Medulla oblongata (tissue), 1 donor: ENCODE data around the gene SLC30A2.

Experiments
- DNase-seq: peaks from one replicate; pipeline ENCODE4 v3.0.0-alpha.2; 2015; ENCODE audit errors: extremely low spot score

The SLC30A2 gene

GRCh38 chr1:26070296-26070962 lies 24.5 kb upstream of the SLC30A2 start:
- DNase-seq = no peak

- no peak for DNase-seq
Observed at GRCh38 chr1:26069941-26070295, 24.0 kb upstream of the SLC30A2 start.

DNA sequence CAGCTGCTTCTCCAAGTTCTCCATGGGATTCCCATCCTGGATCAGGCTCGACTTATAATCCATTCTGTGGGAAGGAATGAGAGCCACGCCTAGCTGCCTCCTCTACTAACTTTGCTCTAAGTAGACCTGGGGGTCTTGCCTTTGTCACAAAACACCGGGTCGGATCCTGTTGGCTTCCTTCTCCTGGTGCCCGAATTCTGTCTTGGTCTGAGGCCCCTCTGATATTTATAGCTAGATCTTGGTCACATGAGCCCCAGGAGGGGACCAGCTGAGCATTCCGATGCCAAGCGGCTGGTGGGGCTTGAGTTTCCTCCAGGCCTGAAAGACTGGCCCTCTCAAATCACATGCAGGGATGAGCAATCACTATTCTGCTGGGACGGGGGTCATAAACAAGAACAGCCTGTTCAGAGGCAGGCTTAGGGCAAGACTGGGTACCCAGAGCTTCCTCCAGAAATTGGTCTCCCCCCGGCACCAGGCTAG lies 21.6 kb upstream of the SLC30A2 start, which contains the start of gene TRIM63:
TRIM63 (minus strand) TSS at position 199 of the 480 bp plus-strand sequence; CDS start at position 63, 136 bp downstream.
- no peak for DNase-seq

- DNase-seq = no peak
Observed at GRCh38 chr1:26066857-26067256, 20.9 kb upstream of the SLC30A2 start.

DNA sequence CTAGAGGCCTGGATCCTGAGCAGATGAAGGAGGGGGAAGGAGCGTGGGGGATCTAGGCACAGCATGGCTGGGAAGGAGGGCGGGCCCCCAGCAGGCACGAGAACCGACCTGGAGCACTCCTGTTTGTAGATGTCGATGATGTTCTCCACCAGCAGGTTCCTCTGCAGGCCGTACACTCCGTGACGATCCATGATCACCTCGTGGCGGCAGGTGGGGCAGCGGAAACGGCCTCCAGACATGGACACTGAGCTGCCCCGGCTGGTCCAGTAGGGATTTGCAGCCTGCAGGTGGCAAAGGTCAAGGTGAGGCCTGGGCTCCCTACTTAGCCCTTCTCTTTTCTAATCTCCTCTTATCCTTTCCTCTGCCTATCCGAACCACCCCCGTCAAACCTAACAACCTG lies 20.2 kb upstream of the SLC30A2 start:
- no peak for DNase-seq

DNA sequence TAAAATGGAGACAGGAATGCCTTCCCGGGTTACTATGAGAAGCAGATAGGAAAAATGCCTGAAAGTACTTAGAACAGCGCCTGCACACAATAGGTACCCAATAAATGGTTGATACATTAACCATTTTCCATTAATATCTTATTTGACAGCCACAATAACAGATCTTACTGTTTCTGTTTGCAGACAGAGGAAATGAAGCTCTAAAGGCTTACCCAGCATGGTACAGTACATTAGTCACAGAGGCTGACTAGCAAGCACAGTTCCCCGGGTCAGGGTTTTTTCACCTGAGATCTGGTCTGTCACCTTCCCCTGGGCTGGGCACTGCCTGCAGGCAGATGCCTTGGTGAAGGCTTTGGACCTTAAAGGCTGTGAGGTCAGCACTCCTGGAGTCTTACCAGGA lies 18.6 kb upstream of the SLC30A2 start:
- no peak for DNase-seq

DNA sequence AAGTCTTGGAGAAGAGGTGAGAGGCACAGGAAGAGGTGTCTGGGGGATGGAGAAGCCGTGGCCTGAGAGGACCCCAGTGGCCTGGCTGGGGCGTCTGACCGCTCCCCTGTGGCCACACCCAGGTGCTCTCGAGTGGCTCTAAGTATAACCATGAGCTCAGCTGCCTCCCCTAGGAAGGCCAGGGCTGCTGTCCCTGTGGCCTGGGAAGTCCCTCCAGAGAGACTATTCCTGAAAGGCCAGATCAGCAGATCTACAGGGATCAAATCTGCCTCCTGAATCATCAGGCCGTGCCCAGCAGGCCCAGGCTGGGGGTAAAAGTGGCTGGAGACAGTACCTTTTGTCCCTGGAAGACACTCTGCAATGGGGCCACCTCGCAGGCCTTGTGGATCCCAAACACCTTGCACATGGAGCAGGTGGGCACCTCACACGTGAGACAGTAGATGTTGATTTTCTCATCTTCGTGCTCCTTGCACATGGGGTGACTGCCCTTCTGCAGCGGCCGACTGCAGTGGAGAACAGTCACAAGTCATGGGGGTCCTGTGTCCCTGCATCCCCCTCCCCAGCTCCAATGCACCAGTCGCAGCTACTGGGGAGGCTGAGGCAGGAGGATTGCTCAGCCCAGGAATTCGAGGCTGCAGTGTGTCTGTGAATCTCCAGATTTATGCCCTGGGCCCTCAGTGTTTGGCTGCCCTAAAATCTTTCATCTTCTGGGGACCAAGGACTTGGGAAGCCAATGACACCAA lies 15.1 kb upstream of the SLC30A2 start:
- no peak for DNase-seq

DNA sequence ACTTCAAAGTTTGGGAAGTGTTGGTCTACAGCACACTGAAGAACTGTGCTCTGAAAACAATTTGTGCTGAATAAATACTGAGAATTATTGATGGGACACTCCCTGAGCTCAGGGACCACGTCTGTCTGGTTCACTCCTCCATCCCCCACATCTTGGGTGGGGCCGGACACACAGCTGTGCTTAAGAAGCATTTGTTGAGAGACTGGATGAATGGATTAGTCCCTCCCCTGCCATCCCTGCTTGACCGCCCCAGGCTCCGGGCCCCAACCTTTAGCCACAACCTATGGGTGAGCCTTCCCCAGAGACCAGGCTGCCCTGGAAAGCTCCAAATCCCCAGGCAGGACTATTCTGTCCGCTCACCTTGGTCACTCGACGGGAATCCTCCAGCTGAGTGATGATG lies 14.0 kb upstream of the SLC30A2 start:
- no peak for DNase-seq

DNA sequence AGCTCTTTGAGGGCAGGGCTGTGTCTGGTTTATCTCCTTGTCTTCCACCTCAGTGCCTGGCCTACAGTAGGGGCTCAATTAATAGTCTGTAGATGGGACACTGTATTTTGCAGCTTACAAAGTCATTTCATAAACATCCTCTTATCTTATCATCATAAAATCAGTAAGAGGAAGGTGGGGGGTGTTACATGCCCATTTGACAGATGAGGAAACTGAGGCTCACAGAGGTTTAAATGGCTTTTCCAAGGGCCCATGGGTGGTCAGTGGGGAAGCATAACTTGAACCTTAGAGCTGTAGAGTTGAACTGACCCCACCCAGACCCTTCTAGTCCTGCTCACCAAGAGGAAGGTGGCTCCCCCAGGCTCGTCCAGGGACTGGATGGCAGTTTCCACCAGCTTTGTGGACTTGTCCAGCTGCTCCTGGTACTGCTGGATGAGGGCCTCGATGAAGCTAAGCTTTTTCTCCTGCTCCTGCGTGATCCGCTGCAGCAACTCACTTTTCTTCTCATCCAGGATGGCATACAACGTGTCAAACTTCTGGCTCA lies 12.2 kb upstream of the SLC30A2 start:
- no peak for DNase-seq

GRCh38 chr1:26057189-26057588 lies 11.3 kb upstream of the SLC30A2 start:
- no peak for DNase-seq

GRCh38 chr1:26055041-26055440 lies 9.1 kb upstream of the SLC30A2 start:
- DNase-seq = no peak

GRCh38 chr1:26053718-26054560 lies 8.0 kb upstream of the SLC30A2 start:
- DNase-seq = no peak

- no peak for DNase-seq
Observed at GRCh38 chr1:26050248-26050640, 4.3 kb upstream of the SLC30A2 start.

- DNase-seq = no peak
Observed at GRCh38 chr1:26049531-26050247, 3.8 kb upstream of the SLC30A2 start.

GRCh38 chr1:26047278-26047874 lies 1.5 kb upstream of the SLC30A2 start:
- no peak for DNase-seq

DNA sequence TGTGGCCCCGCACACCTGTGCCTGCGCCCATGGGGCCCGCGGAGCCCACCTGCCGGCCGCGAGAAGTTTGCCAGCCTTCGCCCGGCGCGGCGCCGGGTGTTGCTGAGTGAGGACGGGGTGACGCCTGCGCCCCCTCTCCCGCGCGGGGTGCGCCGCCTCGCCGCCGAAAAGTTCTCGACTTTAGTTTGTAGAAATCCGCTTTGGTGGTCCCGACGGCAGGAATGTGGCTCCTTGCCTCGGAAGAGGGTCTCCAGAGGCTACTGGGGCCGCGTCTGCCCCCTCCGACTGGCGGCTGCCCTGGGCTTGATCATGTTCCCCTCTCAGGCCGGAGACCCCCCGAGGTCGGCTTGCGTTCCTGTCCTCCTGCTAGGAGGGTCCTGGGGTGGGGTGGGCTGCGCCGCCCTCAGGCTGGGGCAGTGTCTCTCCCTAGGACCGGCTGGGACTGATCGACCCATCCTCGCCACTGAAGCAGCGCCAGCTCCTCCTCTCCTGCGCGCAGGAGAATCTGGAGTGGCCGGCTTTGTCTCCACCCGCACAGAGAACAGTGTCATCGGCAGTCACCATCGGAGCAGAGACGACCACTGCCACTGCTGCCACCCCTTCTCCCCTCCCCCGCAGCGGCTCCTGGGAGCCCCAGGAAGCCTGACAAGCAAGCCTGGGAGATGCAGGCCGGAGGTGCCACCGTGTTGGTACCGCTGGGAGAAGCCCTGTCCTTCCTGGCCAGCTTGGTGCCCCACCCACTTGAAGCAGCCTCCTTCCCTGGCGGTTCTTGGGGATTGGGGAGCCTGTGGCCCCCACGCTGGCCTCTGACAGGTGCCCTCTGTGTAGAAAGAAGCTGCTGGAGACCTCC lies 553 bp upstream of the SLC30A2 start:
- DNase-seq = no peak

- DNase-seq = no peak
Observed at GRCh38 chr1:26044971-26045721, 772 bp downstream of the SLC30A2 start.

DNA sequence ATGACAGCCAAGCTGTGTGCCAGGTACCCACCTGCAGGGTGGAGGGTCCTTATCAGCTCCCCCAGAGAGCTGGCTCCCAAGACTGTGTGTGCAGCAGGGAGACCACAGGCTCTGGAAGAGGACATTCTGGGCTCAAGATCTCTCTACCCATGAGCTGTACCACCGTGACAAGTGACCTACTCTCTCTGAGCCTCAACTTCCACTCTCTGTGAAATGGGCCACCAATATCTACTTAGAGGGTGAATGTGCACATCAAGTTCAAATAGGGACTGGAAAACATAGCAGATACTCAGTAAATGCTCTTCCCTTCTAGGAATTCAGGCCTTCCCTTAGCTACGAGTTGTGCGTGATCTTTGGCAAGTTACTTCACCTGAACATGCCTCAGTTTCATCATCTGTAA lies 1.5 kb downstream of the SLC30A2 start:
- no peak for DNase-seq

GRCh38 chr1:26043765-26044164 lies 2.2 kb downstream of the SLC30A2 start:
- DNase-seq = no peak
